Dendritic cell treated with granulocyte-macrophage colony-stimulating factor and Interleukin-4, amounts not matched to agents 40 ng/mL and 50 ng/mL, for 4 days (primary cell): ENCODE data around the gene ZNF385C.

Experiments used
- H3K27ac Mint-ChIP-seq: one replicate; pipeline ENCODE4 v1.8.0; 2022; ENCODE audit warnings: mild to moderate bottlenecking, mixed read lengths
- H3K27me3 Mint-ChIP-seq: one replicate; pipeline ENCODE4 v1.8.0; 2022; ENCODE audit warnings: mild to moderate bottlenecking, mixed read lengths
- H3K36me3 Mint-ChIP-seq: one replicate; pipeline ENCODE4 v1.8.0; 2022; ENCODE audit warnings: low read depth, mixed read lengths
- H3K4me1 Mint-ChIP-seq: one replicate; pipeline ENCODE4 v1.8.0; 2022; ENCODE audit warnings: low read depth, mixed read lengths
- H3K4me3 Mint-ChIP-seq: one replicate; pipeline ENCODE4 v1.8.0; 2022; ENCODE audit warnings: mild to moderate bottlenecking, moderate library complexity, mixed read lengths
- H3K9me3 Mint-ChIP-seq: one replicate; pipeline ENCODE4 v1.8.0; 2022; ENCODE audit warnings: mixed read lengths
- intact Hi-C: fragments of 100-400 bp; cut with micrococcal nuclease; formaldehyde crosslinking; loops from one replicate; pipeline ENCODE4 v1.15.0; 2022

The ZNF385C gene

DNA sequence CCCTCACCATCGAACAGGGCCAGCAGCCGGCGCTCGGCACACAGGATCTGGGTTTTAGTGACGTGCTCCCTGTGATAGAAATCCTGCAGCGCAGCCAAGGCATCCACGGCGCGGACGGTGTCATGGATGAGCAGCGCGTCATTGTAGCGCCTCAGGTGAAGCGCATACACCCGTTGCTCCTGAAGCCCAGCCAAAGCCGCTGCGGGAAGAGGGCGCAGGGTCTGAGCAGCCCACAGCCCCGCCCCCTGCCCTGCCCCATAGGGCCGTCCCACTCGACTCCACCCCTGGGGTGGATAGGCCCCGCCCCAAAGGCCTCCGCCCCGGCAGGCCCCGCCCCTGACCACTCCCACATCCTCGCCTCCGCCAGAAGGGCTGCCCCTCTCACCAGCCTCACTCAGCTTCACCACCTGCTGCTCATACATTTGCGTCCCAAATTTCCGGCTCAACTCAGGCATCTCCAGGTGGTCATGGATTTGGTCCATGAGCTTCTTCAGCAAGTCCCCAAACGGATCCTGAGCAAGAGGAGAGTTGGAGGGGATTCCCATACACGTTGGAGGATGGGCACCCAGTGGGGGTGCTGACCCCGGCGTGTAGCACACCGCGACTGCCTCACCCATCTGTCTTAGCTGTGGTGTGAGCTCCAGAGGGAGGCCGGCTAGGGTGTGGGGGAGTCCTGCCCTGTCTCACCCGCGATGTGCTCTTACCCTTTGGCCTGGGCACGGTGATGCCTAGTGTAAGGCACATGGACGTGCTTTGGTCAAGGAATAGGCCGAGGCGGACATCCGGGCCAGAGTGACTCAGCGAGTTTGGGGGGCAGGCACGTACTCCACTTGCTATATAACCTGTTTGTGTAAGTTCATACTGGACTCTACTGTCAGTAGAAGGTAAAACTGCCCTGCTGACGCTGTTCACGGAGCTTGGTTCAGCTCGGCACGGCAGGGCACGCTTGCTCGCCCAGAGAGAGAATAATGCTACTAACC lies 9.6 kb upstream of the ZNF385C start:
- Mint-ChIP-seq H3K36me3 (peaks cover 75% of the 10 kb centered on the region), H3K4me3 (peak overlapping the region; percentile 71), H3K27me3 (peaks cover 2% of the 10 kb centered on the region), H3K27ac (peak overlapping the region; percentile 44), H3K9me3 (no peaks in the 10 kb centered on the region), H3K4me1 (peaks cover 39% of the 10 kb centered on the region)
- intact Hi-C loops, result no loop called here

DNA sequence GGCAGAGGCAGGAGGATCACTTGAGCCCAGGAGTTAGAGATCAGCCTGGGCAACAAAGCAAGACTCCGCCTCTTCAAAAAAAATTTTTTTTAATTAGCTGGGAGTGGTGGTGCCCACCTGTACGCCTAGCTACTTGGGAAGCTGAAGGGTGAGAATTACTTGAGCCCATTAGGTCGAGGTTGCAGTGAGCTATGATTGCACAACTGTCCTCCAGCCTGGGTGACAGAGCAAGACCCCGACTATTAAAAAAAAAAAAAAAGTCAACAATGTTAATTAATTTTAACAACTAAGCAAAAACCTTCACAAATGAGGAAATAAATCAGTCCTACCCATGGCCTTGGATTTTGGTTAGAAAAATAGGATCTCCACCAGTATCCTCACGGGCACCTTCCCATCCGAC lies 8.9 kb upstream of the ZNF385C start:
- Mint-ChIP-seq H3K27ac (peak overlapping the region; percentile 44), H3K4me3 (peak overlapping the region; percentile 71), H3K9me3 (no peaks in the 10 kb centered on the region), H3K4me1 (peaks cover 33% of the 10 kb centered on the region), H3K27me3 (peaks cover 2% of the 10 kb centered on the region), H3K36me3 (peaks cover 82% of the 10 kb centered on the region)
- intact Hi-C loops, result no loop called here

DNA sequence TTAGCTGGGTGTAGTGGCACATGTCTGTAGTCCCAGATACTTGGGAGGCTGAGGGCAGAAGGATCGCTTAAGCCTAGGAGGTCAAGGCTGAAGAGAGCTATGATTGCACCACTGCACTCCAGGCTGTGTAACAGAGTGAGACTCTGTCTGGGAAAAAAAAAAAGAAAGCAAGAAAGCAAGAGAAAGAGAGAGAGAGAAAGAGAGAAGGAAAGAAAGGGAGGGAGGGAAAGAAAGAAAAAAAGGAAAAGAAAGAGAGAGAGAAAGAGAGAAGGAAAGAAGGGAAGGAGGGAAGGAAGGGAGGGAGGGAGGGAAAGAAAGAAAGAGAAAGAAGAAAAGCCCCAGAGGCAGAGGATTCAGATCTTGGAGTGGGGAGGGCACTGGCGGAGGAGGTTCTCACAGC lies 7.7 kb upstream of the ZNF385C start:
- H3K36me3 Mint-ChIP-seq, result peaks cover 77% of the 10 kb centered on the region
- H3K27ac Mint-ChIP-seq, result no peak overlapping the region
- H3K9me3 Mint-ChIP-seq, result no peaks in the 10 kb centered on the region
- H3K27me3 Mint-ChIP-seq, result peaks cover 2% of the 10 kb centered on the region
- peaks cover 28% of the 10 kb centered on the region for H3K4me1 Mint-ChIP-seq
- H3K4me3 Mint-ChIP-seq, result no peak overlapping the region
- intact Hi-C loops, result no loop called here

DNA sequence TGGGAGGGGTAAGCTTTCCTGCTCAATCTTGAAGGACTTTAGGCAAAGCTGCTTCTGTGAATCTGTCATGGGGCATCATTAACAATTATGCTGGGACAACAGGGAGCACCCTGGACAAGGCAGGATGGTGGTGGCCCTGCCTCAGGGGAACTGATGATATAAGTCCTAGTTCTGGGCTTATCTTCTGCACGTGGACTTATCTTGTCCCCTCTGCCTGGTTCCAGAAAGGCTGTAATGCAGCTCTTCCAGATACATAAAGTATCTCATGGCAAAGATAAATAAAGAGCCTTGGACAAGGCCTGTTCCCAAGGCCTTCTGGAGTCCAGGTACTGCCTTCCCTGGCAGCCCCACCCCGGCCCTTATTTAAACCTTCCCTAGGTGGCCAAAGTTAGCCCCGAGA lies 6.0 kb upstream of the ZNF385C start:
- Mint-ChIP-seq H3K9me3 (no peaks in the 10 kb centered on the region), H3K36me3 (peaks cover 60% of the 10 kb centered on the region), H3K4me3 (no peak overlapping the region), H3K4me1 (peaks cover 22% of the 10 kb centered on the region), H3K27me3 (peaks cover 2% of the 10 kb centered on the region), H3K27ac (no peak overlapping the region)
- intact Hi-C loops, result no loop called here

GRCh38 chr17:42103221-42103954 lies 5.1 kb upstream of the ZNF385C start:
- no peak overlapping the region for H3K27ac Mint-ChIP-seq
- intact Hi-C loops, result no loop called here
- H3K9me3 Mint-ChIP-seq, result no peaks in the 10 kb centered on the region
- H3K4me3 Mint-ChIP-seq, result no peak overlapping the region
- peaks cover 20% of the 10 kb centered on the region for H3K4me1 Mint-ChIP-seq
- peaks cover 9% of the 10 kb centered on the region for H3K27me3 Mint-ChIP-seq
- H3K36me3 Mint-ChIP-seq, result peaks cover 51% of the 10 kb centered on the region

DNA sequence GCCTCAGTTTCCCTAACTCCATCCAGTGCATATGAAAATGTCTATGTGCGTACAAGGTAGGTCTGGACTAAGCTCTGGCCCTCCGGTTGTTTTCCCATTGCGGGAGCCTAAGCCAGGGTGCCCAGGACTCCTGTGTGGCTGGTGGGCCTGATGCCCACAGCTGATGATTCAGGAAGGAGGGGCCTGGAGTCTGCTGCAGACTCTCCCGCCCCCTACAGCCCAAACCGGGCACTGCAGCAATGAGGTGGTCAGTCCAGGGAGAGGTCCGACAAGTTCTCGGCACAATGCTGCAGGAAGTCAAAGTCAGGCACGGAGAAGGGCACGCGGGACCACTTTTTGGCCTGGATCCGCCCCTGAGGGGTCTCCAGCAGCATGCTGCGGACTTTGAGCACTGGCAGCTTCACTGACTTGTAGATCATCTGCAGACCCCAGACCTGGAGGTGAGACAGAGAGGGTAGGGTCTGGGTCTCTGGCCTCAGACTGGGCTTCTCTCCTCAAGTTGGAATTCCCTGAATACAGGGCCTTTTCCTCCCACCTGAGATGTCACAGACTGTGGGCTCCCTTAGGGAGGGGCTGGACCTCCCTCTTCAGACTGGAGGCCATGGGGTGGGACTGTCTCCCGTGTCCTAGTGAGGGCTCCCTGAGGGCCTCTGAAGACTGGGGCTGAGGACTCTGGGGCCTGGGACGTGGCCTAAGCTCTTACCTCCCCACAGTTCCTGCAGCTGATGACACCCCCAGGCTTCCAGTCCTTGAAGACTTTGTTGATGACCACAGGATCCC lies 3.4 kb upstream of the ZNF385C start:
- no peak overlapping the region for H3K4me3 Mint-ChIP-seq
- intact Hi-C loops, result no loop called here
- H3K27ac Mint-ChIP-seq, result no peak overlapping the region
- peaks cover 25% of the 10 kb centered on the region for H3K4me1 Mint-ChIP-seq
- H3K27me3 Mint-ChIP-seq, result peaks cover 24% of the 10 kb centered on the region
- H3K9me3 Mint-ChIP-seq, result no peaks in the 10 kb centered on the region
- peaks cover 45% of the 10 kb centered on the region for H3K36me3 Mint-ChIP-seq

GRCh38 chr17:42098730-42099399 lies 592 bp upstream of the ZNF385C start:
- Mint-ChIP-seq H3K4me3 (no peak overlapping the region), H3K36me3 (peaks cover 17% of the 10 kb centered on the region), H3K4me1 (peaks cover 19% of the 10 kb centered on the region), H3K27ac (no peak overlapping the region), H3K27me3 (peaks cover 40% of the 10 kb centered on the region), H3K9me3 (no peaks in the 10 kb centered on the region)
- intact Hi-C loops, result no loop called here

- H3K36me3 Mint-ChIP-seq, result no peaks in the 10 kb centered on the region
- no peak overlapping the region for H3K4me3 Mint-ChIP-seq
- H3K4me1 Mint-ChIP-seq, result peaks cover 27% of the 10 kb centered on the region
- peaks cover 40% of the 10 kb centered on the region for H3K27me3 Mint-ChIP-seq
- H3K27ac Mint-ChIP-seq, result peak overlapping the region; percentile 34
- intact Hi-C loops, result no loop called here
- no peaks in the 10 kb centered on the region for H3K9me3 Mint-ChIP-seq
Measured at GRCh38 chr17:42096360-42097111, 1.7 kb downstream of the ZNF385C start.

GRCh38 chr17:42094375-42095069 lies 3.8 kb downstream of the ZNF385C start:
- peaks cover 36% of the 10 kb centered on the region for H3K4me1 Mint-ChIP-seq
- H3K4me3 Mint-ChIP-seq, result no peak overlapping the region
- H3K36me3 Mint-ChIP-seq, result no peaks in the 10 kb centered on the region
- peaks cover 43% of the 10 kb centered on the region for H3K27me3 Mint-ChIP-seq
- H3K9me3 Mint-ChIP-seq, result no peaks in the 10 kb centered on the region
- no peak overlapping the region for H3K27ac Mint-ChIP-seq
- intact Hi-C loops, result no loop called here

GRCh38 chr17:42092939-42093338 lies 5.3 kb downstream of the ZNF385C start:
- intact Hi-C loops, result no loop called here
- Mint-ChIP-seq H3K4me1 (peaks cover 32% of the 10 kb centered on the region), H3K9me3 (no peaks in the 10 kb centered on the region)

GRCh38 chr17:42090964-42091790 lies 7.1 kb downstream of the ZNF385C start:
- Mint-ChIP-seq H3K9me3 (no peaks in the 10 kb centered on the region), H3K27me3 (peaks cover 20% of the 10 kb centered on the region), H3K36me3 (no peaks in the 10 kb centered on the region), H3K4me1 (peaks cover 21% of the 10 kb centered on the region), H3K27ac (peak overlapping the region; percentile 12), H3K4me3 (no peak overlapping the region)
- intact Hi-C loops, result no loop called here

More at GRCh38 chr17:42092939-42093338, 5.3 kb downstream of the ZNF385C start:
- H3K4me3 Mint-ChIP-seq, result no peak overlapping the region
- H3K36me3 Mint-ChIP-seq, result no peaks in the 10 kb centered on the region
- H3K27ac Mint-ChIP-seq, result no peak overlapping the region
- H3K27me3 Mint-ChIP-seq, result peaks cover 36% of the 10 kb centered on the region

- no peak overlapping the region for H3K27ac Mint-ChIP-seq
- no peaks in the 10 kb centered on the region for H3K36me3 Mint-ChIP-seq
- H3K4me3 Mint-ChIP-seq, result no peak overlapping the region
- no peaks in the 10 kb centered on the region for H3K9me3 Mint-ChIP-seq
- peaks cover 21% of the 10 kb centered on the region for H3K4me1 Mint-ChIP-seq
- H3K27me3 Mint-ChIP-seq, result peaks cover 7% of the 10 kb centered on the region
- intact Hi-C loops, result no loop called here
Measured at GRCh38 chr17:42088736-42089135, 9.5 kb downstream of the ZNF385C start.
